Fibroblast of pulmonary artery (primary cell): ENCODE results near the gene MRPS24.

Source experiments
- DNase-seq: peaks from one replicate; pipeline ENCODE4 v3.0.0-alpha.2; 2010; ENCODE audit warnings: low read depth
- H3K4me3 ChIP-seq: replicated peaks from 2 replicates; pipeline ENCODE4 v1.5.1; 2011; ENCODE audit warnings: low read depth, mild to moderate bottlenecking, control low read depth, low read length, moderate library complexity
- TF ChIP-seq, protein P1 (sequence below): IDR thresholded peaks from 2 replicates; pipeline ENCODE4 v1.5.1; 2011; ENCODE audit warnings: mild to moderate bottlenecking, control low read depth, low read length, inconsistent platforms; ENCODE audit errors: missing control alignments

MRPS24 gene

DNA sequence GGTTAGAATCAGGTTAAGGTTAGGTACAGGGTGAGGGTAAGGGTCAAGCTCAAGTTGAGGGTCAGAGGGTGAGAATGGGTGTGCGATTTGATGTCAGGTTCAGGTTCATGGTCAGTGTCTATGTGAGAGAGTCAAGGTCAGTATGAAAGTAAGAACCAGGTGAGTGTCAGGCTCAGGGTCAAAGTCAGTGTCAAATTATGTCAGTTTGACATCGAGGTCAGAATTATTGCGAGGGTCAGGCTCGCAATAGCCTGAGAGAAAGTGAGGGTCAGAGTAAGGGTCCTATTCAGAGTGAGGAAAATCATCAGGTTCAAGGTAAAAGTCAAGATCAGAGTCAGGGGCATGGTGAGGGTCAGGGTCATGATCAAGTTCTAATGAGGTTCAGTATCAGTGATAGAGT is 13.0 kb downstream of the MRPS24 start:
- no peak for DNase-seq
- H3K4me3 ChIP-seq, result no peak overlapping the region
- TF ChIP-seq, protein P1, sequence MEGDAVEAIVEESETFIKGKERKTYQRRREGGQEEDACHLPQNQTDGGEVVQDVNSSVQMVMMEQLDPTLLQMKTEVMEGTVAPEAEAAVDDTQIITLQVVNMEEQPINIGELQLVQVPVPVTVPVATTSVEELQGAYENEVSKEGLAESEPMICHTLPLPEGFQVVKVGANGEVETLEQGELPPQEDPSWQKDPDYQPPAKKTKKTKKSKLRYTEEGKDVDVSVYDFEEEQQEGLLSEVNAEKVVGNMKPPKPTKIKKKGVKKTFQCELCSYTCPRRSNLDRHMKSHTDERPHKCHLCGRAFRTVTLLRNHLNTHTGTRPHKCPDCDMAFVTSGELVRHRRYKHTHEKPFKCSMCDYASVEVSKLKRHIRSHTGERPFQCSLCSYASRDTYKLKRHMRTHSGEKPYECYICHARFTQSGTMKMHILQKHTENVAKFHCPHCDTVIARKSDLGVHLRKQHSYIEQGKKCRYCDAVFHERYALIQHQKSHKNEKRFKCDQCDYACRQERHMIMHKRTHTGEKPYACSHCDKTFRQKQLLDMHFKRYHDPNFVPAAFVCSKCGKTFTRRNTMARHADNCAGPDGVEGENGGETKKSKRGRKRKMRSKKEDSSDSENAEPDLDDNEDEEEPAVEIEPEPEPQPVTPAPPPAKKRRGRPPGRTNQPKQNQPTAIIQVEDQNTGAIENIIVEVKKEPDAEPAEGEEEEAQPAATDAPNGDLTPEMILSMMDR, result no peak

- DNase-seq, result no peak
- TF ChIP-seq, protein P1, result no peak
- no peak overlapping the region for H3K4me3 ChIP-seq
Measured at GRCh38 chr7:43855176-43855575, 14.1 kb downstream of the MRPS24 start.

DNA sequence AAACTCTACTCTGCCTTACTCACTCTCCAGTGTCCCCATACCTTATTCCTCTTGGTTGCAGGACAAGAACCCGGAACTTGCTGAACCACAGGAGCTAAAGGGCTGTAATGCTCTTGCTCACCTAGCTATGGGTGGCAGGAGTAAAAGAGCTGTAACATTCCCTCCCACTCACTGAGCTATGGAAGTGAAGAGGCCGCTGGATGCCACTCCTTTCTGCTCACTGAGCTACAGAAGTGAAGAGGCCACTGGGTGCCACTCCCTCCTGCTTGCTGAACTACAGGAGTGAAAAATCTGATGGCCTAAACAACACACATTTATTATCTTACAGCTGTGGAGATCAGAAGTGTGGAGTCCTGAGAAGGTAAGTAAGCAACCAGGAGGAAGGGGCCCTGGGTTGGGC is 17.5 kb downstream of the MRPS24 start:
- no peak for DNase-seq
- TF ChIP-seq, protein P1, result no peak
- no peak overlapping the region for H3K4me3 ChIP-seq

GRCh38 chr7:43850348-43851116 is 18.8 kb downstream of the MRPS24 start:
- DNase-seq, result no peak
- no peak overlapping the region for H3K4me3 ChIP-seq
- TF ChIP-seq, protein P1, result no peak

DNA sequence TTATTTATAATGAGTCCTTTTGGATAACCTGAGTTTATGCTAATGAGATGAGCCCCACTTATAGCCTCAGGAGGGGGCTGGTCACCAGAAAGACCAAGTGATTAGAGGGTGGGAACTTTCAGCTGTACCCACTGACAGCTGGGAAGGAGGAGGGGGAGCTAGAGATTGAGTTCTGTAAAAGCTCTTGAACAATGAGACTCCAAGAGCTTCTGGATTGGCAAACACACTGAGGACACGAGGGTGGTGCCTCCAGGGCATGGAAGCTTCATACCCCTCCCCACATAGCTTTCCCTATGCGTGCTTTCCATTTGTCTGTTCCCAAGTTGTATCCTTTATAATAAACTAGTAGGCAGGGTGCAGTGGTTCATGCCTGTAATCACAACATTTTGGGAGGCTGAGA is 20.3 kb downstream of the MRPS24 start:
- DNase-seq, result no peak
- H3K4me3 ChIP-seq, result no peak overlapping the region
- TF ChIP-seq, protein P1, result no peak

- no peak overlapping the region for H3K4me3 ChIP-seq
- TF ChIP-seq, protein P1, result no peak
- DNase-seq, result no peak
Measured at GRCh38 chr7:43847496-43847895, 21.8 kb downstream of the MRPS24 start.

DNA sequence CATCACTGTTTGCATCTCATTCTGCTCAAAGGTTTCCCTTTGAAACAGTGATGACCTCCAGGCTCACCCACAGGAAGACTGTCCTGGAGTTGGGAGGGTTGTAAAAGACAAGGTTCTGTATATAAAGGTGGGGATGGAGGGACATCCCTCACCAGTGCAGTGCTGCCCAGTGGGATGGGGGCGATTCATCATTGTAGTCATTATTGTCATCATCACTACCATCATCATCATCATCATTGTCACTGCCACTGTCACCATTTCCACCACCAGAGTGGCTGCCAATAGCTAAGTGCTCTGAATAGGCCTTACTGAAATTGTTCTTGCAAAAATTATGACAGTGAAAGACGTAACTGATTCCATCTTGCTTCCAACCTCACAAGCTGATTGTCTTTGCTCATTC is 24.7 kb downstream of the MRPS24 start:
- TF ChIP-seq, protein P1, result no peak
- H3K4me3 ChIP-seq, result no peak overlapping the region
- DNase-seq, result no peak
